Activated CD8-positive, alpha-beta T cell treated with anti-CD3 and anti-CD28 coated beads, Interleukin-2, amount 10 ng/mL, durations not matched to agents 7 days and 5 days (primary cell): ENCODE results near the gene LRRC4. TPM values are rescaled to one million over a fixed set of nuclear protein-coding genes. Genes with fewer than 3 reads are reported as not detected.
A peak's percentile ranks its signal among the peaks of the same experiment; 100 is the strongest.

ENCODE experiments used
- ATAC-seq: fragments of 150-1000 bp; cut with Tn5 transposase; one replicate; pipeline ENCODE4 v1.10.0; 2021; ENCODE audit warnings: moderate library complexity
- CTCF ChIA-PET: fragments of 350-600 bp; sonication (Branson Sonifier 250); formaldehyde crosslinking; loops from one replicate; lab custom pipeline; 2021; ENCODE audit warnings: antibody characterized with exemption; lab: Charles Lee
- POLR2A ChIA-PET: fragments of 350-600 bp; sonication (Branson Sonifier 250); formaldehyde crosslinking; loops from one replicate; lab custom pipeline; 2021; ENCODE audit warnings: antibody characterized with exemption; lab: Charles Lee
- DNase-seq: peaks from one replicate; pipeline ENCODE4 v3.0.0-alpha.2; 2020
- H3K27ac Mint-ChIP-seq: one replicate; pipeline ENCODE4 v1.8.0; 2021; ENCODE audit warnings: mild to moderate bottlenecking, mixed read lengths
- H3K27me3 Mint-ChIP-seq: one replicate; pipeline ENCODE4 v1.8.0; 2021; ENCODE audit warnings: low read depth, mixed read lengths
- H3K36me3 Mint-ChIP-seq: one replicate; pipeline ENCODE4 v1.8.0; 2021; ENCODE audit warnings: low read depth, mixed read lengths
- H3K4me1 Mint-ChIP-seq: one replicate; pipeline ENCODE4 v1.8.0; 2021; ENCODE audit warnings: low read depth, mixed read lengths
- H3K4me3 Mint-ChIP-seq: one replicate; pipeline ENCODE4 v1.8.0; 2021; ENCODE audit warnings: mild to moderate bottlenecking, mixed read lengths
- H3K9me3 Mint-ChIP-seq: one replicate; pipeline ENCODE4 v1.8.0; 2022; ENCODE audit warnings: mixed read lengths; ENCODE audit not compliant: insufficient read depth
- total RNA-seq, 2 experiments: library from RNA; stranded (reverse); gene quantifications; one replicate each; pipeline ENCODE4 v1.2.3, GENCODE V29; 2021

LRRC4 gene
- total RNA-seq, 2 experiments from 2014 or later = 0.24 to 0.50 TPM

DNA sequence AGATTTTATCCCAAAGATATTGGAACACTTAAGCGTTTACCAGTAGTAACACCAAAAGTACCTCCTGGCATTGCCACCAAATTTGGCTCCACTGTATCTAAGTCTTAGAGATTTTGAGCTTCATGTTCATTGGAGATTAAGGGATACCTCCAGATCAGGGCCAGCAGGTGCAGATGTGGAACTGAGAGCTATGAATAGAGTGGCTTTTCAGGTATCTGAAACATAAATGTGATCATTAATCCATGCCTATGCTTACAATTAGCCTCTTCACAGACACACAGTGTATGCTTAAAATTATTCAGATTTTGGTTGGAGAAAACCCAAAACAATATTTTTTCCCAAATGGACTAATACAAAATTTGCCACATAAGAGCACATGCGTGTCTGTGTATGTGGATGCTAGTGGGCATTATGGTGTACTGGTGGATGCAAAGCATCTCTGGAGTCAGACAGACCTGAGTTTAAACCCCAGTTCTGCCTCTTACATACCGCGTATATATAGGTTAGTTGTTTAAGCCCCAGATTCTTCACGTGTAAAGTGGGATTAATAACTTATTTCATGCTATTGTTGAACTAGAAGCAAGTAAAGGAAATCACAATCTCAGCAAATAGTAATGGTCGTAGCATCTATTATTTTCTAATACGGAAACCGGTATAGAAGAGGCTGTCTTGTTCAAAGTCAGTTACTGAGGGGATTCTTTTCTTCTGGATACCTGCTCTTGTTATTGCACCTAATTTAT lies 6.8 kb upstream of the LRRC4 start:
- DNase-seq = no peak
- Mint-ChIP-seq H3K4me3 (no peak overlapping the region), H3K27me3 (peaks cover 4% of the 10 kb centered on the region), H3K4me1 (peaks cover 2% of the 10 kb centered on the region), H3K27ac (no peak overlapping the region), H3K36me3 (peaks cover 5% of the 10 kb centered on the region), H3K9me3 (no peaks in the 10 kb centered on the region)
- ATAC-seq = no peak
- CTCF ChIA-PET = no interaction called here
- POLR2A ChIA-PET = no interaction called here

DNA sequence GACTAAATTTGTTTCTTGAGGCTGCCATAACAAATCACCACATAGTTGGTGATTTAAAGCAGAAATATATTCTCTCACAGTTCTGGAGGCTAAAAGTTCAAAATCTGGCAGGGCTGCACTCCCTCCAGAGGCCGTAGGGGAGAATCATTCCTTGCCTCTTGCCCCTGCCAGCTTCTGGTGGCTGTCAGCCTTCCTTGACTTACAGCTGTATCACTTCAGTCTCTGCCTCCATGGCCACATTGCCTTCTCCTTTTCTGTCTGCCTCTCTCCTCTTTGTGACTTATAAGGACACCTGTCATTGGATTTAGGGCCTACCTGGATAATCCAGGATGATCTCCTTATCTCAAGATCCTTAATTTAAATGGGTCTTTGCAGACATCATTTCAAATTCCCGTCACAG lies 5.8 kb upstream of the LRRC4 start:
- Mint-ChIP-seq H3K4me1 (peaks cover 2% of the 10 kb centered on the region), H3K9me3 (no peaks in the 10 kb centered on the region), H3K4me3 (no peak overlapping the region), H3K27ac (no peak overlapping the region), H3K36me3 (peaks cover 5% of the 10 kb centered on the region), H3K27me3 (peaks cover 6% of the 10 kb centered on the region)
- ATAC-seq (no peak), DNase-seq (no peak)
- ChIA-PET POLR2A (no interaction called here), CTCF (no interaction called here)

DNA sequence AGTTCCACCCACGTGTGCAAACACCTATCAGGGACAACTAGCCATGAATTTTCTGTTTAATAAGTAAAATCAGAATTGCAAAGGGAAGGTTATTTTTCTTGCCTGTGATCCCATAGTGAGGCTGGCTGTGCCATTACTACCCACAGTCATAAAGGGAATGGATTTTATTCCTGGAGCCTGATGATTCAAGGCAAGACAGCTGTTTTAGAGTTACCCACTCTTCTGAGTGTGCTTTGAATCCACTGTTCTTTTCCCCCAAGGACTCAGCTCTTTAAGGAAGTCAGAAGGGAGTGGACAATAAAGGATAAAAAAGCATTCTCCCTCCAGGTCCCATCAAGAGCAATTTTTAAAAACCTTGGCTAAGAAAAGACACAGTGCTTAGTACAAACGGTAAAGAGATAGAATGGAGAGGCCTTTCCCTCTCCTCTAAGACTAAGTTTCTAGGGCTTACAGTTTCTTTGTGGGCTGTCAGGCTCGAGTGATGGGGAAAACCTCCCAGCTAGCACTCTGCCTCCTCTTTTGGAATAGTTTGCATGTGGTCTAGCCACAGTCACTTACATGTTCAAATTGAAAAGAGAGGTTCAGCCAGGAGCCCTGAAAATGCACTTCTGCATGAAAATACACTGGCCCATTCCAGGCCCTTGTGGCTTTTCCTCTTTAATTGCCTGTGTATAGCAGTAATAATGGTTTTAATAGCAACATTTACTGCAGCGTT lies 5.1 kb upstream of the LRRC4 start:
- no peak overlapping the region for H3K4me3 Mint-ChIP-seq
- H3K9me3 Mint-ChIP-seq = no peaks in the 10 kb centered on the region
- H3K36me3 Mint-ChIP-seq = peaks cover 5% of the 10 kb centered on the region
- H3K27ac Mint-ChIP-seq = no peak overlapping the region
- ChIA-PET CTCF (interaction anchor here (0.9 to 2.5 kb wide), 8 partner anchors 9 to 328 kb away, joined by 3 to 9 read pairs (median 4); no protein-coding TSS in a partner anchor), POLR2A (no interaction called here)
- ATAC-seq (no peak), DNase-seq (no peak)
- H3K4me1 Mint-ChIP-seq = peaks cover 4% of the 10 kb centered on the region
- H3K27me3 Mint-ChIP-seq = peaks cover 8% of the 10 kb centered on the region

DNA sequence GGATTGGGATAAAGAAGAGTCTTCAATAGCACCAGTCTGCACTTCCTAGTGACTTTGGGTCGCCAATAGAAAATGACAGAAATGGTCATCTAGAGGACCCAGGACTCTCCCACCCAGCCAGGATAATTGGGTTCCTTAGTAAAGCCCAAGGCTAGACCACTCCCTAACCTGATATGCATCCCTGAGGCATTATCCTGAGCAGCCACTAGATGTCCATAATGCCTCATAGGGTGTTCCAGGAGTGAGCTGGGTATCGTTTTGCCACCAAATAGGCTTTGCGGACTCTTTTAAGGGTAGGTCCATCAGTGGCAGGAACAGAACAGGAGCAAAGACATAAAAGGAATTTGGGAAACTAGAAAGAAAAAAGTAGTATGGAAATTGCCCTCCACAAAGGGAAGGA lies 4.5 kb upstream of the LRRC4 start:
- ATAC-seq = no peak
- Mint-ChIP-seq H3K27me3 (peaks cover 8% of the 10 kb centered on the region), H3K36me3 (peaks cover 5% of the 10 kb centered on the region), H3K4me1 (peaks cover 4% of the 10 kb centered on the region), H3K27ac (no peak overlapping the region), H3K4me3 (no peak overlapping the region), H3K9me3 (no peaks in the 10 kb centered on the region)
- DNase-seq = no peak
- CTCF ChIA-PET = interaction anchor here (0.6 to 2.5 kb wide), 11 partner anchors 9 to 327 kb away, joined by 3 to 9 read pairs (median 4); no protein-coding TSS in a partner anchor
- POLR2A ChIA-PET = interaction anchor here (1.0 kb wide), 1 partner anchor 73 kb away, joined by 3 read pairs; no protein-coding TSS in a partner anchor

DNA sequence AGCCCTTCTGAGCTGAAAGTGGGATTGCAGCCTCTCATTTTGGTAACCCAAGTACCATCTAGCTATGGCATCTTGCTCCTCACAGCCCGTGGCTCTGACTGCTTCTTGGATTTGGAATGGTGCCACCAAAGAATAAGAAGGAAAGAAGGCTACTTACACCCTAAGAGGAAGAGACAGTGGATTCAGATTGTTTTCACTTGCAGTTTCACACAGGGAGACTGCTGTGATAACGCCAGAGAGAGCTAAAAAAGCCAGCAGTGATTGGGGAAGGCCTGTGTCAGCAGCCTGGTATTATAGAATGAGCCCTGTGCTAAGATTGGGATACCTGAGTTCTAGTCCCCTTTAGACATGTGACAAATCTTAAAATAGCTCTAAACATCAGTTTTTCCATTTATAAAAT lies 3.6 kb upstream of the LRRC4 start:
- no peak for ATAC-seq
- no peaks in the 10 kb centered on the region for H3K9me3 Mint-ChIP-seq
- no peak for DNase-seq
- CTCF ChIA-PET = interaction anchor here (1.1 to 2.5 kb wide), 8 partner anchors 10 to 175 kb away, joined by 3 to 9 read pairs (median 4); no protein-coding TSS in a partner anchor
- H3K4me1 Mint-ChIP-seq = peaks cover 4% of the 10 kb centered on the region
- H3K27me3 Mint-ChIP-seq = peaks cover 8% of the 10 kb centered on the region
- H3K27ac Mint-ChIP-seq = no peak overlapping the region
- no peak overlapping the region for H3K4me3 Mint-ChIP-seq
- POLR2A ChIA-PET = interaction anchor here (0.8 to 1.0 kb wide), 2 partner anchors 10 to 74 kb away, joined by 3 read pairs; no protein-coding TSS in a partner anchor
- peaks cover 7% of the 10 kb centered on the region for H3K36me3 Mint-ChIP-seq

DNA sequence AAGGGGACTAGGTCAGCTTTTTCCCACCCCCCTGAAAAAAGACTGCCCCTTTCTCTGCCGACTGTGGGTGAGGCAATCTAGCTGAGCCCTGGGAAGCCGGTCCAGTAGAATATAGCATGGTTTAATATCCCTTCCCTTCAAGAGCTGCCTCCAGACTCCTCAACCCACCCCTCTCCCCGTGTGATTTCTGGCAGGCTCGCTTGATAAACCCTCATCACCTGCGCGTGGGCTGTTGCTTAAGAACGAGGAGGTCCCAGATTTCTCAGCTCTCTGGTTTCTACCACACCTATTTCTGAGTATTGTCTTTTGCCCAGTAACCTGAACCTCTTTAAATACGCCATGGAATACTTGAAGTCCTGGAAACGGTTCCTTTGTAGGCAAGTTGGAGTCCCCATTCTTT lies 2.0 kb upstream of the LRRC4 start:
- H3K36me3 Mint-ChIP-seq = peaks cover 15% of the 10 kb centered on the region
- H3K27ac Mint-ChIP-seq = no peak overlapping the region
- POLR2A ChIA-PET = no interaction called here
- peak overlapping the region; percentile 35 for H3K4me3 Mint-ChIP-seq
- CTCF ChIA-PET = no interaction called here
- peaks cover 4% of the 10 kb centered on the region for H3K4me1 Mint-ChIP-seq
- no peak for ATAC-seq
- no peak for DNase-seq
- peaks cover 8% of the 10 kb centered on the region for H3K27me3 Mint-ChIP-seq
- H3K9me3 Mint-ChIP-seq = no peaks in the 10 kb centered on the region

DNA sequence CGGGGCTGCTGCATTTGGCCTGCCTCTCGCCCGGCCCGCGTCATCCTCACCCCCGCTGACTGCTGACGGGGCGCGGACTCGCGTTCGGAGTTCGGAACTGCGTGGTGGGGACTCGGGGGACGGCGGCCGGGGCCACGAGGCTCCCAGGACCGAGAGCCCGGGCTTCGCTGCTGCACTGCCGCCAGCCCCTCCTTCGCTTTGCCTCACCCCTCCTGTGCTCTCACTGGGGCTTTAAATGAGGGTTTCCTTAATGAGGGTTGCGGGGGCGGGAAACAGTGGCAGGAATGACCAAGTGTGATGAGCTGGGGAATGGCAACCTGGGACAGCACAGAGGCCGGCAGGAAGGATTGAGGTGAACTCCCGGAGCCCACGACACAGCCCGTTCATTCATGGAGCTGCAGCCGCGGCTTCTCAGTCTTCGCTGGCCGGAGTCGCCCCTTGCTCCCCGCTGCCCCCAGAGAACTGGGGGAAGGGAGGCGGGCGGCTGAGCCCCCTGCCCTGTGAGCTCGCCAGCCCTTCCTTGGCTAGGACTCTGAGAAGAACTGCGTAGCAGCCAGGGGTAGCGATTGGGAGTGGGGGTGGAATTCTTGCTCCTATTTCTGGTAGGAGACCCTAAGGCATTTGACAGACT lies 1.5 kb upstream of the LRRC4 start:
- DNase-seq = no peak
- Mint-ChIP-seq H3K27me3 (peaks cover 8% of the 10 kb centered on the region), H3K27ac (no peak overlapping the region), H3K4me3 (no peak overlapping the region), H3K36me3 (peaks cover 15% of the 10 kb centered on the region), H3K9me3 (no peaks in the 10 kb centered on the region), H3K4me1 (peaks cover 4% of the 10 kb centered on the region)
- ATAC-seq = peak; percentile 17
- ChIA-PET POLR2A (no interaction called here), CTCF (no interaction called here)

DNA sequence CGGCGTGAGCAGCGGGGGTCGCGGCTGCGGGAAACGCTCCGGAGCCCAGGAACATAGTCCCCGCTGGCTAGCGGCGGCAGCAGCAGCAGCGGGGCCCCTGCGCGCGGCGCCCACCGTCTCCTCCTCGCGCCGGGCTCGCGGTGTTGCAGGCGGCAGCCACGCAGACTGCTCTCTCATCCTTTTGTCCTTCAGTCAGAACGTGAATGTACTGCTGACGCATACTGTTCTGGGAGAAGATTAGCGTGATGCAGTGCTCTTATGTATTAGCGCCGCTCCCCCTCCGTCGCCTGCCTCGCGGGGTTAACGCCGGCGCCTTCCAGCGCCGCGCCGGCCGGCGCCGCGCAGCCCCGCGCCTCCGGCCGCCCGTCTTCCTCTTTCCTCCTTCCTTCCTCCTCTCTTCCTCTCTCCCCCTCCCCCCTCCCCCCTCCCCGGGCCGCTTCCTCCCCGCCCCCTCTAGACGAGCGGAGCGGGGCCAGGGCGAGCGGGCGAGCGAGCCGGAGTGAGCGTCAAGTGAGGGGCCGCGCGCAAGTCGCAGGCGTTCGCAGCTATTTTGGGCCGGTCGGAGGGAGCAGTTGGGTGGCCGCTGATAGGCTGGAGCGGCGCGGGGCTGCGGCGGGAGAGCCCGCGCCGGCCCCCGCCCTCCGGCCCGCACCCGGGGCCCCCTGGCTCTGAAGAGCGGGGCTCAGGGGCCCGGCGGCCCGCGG lies 816 bp upstream of the LRRC4 start:
- Mint-ChIP-seq H3K4me1 (peaks cover 4% of the 10 kb centered on the region), H3K4me3 (peak overlapping the region; percentile 74), H3K36me3 (peaks cover 15% of the 10 kb centered on the region), H3K27me3 (peaks cover 8% of the 10 kb centered on the region), H3K9me3 (no peaks in the 10 kb centered on the region), H3K27ac (no peak overlapping the region)
- ChIA-PET POLR2A (no interaction called here), CTCF (interaction anchor here (1.0 kb wide), 1 partner anchor 139 kb away, joined by 3 read pairs; no protein-coding TSS in a partner anchor)
- peak; percentile 87 for ATAC-seq
- peak; percentile 67 for DNase-seq

DNA sequence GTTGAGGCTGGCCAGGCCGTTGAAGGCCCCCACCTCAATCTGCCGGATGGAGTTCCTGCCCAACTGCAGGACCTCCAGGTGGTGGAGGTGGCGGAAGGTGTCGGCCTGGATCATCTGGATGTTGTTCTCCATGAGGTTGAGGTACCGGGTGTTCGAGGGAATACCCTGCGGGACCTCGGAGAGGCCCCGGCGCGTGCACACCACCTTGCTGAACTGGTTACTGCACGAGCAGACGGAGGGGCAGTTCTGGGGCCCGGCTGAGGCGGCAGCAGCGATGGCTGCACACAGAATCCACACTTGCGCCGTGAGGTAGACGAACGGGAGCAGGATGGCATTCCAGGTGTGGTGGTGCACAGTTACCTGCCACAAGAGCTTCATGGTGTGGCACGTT lies 979 bp downstream of the LRRC4 start:
- DNase-seq (no peak), ATAC-seq (no peak)
- peak overlapping the region; percentile 38 for H3K4me3 Mint-ChIP-seq
- ChIA-PET POLR2A (no interaction called here), CTCF (interaction anchor here (1.2 to 1.5 kb wide), 2 partner anchors 11 to 323 kb away, joined by 3 to 6 read pairs; no protein-coding TSS in a partner anchor)
- H3K36me3 Mint-ChIP-seq = peaks cover 15% of the 10 kb centered on the region
- H3K27me3 Mint-ChIP-seq = peaks cover 8% of the 10 kb centered on the region
- H3K9me3 Mint-ChIP-seq = no peaks in the 10 kb centered on the region
- peaks cover 4% of the 10 kb centered on the region for H3K4me1 Mint-ChIP-seq
- H3K27ac Mint-ChIP-seq = no peak overlapping the region

DNA sequence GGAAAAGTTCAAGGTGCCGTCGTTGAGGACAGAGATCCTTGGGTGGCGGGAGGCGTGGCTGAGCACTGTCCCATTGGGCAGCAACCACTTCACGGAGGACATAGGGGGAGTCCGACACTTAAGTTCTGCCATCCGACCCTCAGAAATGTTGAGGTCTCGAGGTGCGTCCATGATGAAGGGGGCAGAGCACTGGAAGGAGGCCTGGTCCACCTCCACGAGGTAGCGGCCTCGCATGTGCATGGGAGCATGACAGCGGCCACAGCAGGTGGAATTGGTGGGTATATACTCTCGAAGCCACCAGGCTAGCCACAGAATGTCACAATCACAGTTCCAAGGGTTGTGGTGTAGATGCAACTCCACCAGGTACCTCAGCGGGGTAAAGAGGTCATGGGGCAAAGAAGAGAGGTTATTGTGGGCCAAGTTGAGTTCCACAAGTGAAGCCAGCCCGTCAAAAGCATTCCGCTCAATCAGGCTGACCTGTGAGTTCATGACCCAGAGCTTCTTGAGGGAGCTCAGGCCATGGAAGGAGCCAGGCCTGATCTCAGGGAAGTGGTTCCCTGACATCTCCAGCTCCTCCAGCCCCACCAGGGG lies 1.7 kb downstream of the LRRC4 start:
- DNase-seq (no peak), ATAC-seq (no peak)
- peaks cover 15% of the 10 kb centered on the region for H3K36me3 Mint-ChIP-seq
- H3K9me3 Mint-ChIP-seq = no peaks in the 10 kb centered on the region
- H3K27ac Mint-ChIP-seq = no peak overlapping the region
- CTCF ChIA-PET = interaction anchor here (1.2 to 1.5 kb wide), 2 partner anchors 10 to 323 kb away, joined by 3 to 6 read pairs; no protein-coding TSS in a partner anchor
- POLR2A ChIA-PET = no interaction called here
- H3K4me3 Mint-ChIP-seq = no peak overlapping the region
- H3K27me3 Mint-ChIP-seq = peaks cover 8% of the 10 kb centered on the region
- peaks cover 4% of the 10 kb centered on the region for H3K4me1 Mint-ChIP-seq

DNA sequence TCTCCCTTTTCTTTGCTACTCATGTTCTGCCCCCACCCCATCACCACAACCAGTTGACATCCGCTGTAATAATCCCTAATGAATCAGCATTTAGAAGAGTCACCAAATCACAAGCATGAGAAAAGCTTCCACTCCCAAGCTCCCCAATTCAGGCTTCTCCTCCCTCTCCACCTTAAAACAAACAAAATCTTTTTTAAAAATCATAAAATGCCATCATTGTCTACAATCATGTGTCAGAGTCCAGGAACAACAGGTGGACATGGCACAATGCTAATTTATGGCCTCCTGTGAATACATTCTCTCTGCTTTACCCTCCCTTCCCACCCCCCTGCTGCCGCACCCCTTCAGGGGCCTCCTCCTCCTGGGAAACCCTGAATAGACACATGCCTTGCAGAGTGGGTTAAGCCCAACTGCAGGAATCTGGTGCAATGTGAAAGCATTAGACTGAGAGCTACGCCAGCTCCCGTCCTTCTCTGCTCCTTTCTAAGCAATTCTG lies 3.7 kb downstream of the LRRC4 start:
- ChIA-PET CTCF (no interaction called here), POLR2A (no interaction called here)
- H3K27ac Mint-ChIP-seq = no peak overlapping the region
- no peak overlapping the region for H3K4me3 Mint-ChIP-seq
- peaks cover 10% of the 10 kb centered on the region for H3K36me3 Mint-ChIP-seq
- peaks cover 1% of the 10 kb centered on the region for H3K4me1 Mint-ChIP-seq
- no peaks in the 10 kb centered on the region for H3K9me3 Mint-ChIP-seq
- no peak for ATAC-seq
- H3K27me3 Mint-ChIP-seq = peaks cover 2% of the 10 kb centered on the region
- no peak for DNase-seq
